Caco-2 (cell line): Measurements from ENCODE around the gene THAP4. TPM values are rescaled to one million over a fixed set of nuclear protein-coding genes. Genes with fewer than 3 reads are reported as not detected.

ENCODE experiments used
- BruUV-seq: library from RNA; stranded (reverse); fragments of 400-500 nt; replicated peaks from 2 replicates; lab custom pipeline; 2021; lab: Mats Ljungman, UMichigan
- CTCF ChIA-PET: fragments of 300-600 bp; sonication (Branson Sonifier 250); formaldehyde crosslinking; loops from one replicate; lab custom pipeline; 2022; ENCODE audit warnings: antibody characterized with exemption; lab: Charles Lee
- POLR2A ChIA-PET: fragments of 300-600 bp; sonication (Branson Sonifier 250); formaldehyde crosslinking; loops from one replicate; lab custom pipeline; 2022; ENCODE audit warnings: antibody characterized with exemption; lab: Charles Lee
- DNase-seq, 2 experiments: peaks; one replicate each; pipeline versions ENCODE4 v3.0.0 to v3.0.0-alpha.2; 2020 to 2022
- H3K27me3 ChIP-seq: replicated peaks from 2 replicates; pipeline ENCODE4 v1.6.0; 2011; ENCODE audit warnings: low read length; ENCODE audit not compliant: control insufficient read depth, insufficient read depth
- H3K36me3 ChIP-seq: 2 replicates; pipeline ENCODE4 v1.5.1; 2011; ENCODE audit warnings: low read length; ENCODE audit not compliant: control insufficient read depth, insufficient read depth
- H3K4me1 ChIP-seq: fragments of 250-450 bp; sonication (Bioruptor Pico); 2 replicates; pipeline ENCODE4 v1.5.1; 2020; ENCODE audit warnings: mild to moderate bottlenecking
- H3K4me3 ChIP-seq: 2 replicates; pipeline ENCODE4 v1.5.1; 2011; ENCODE audit warnings: low read depth, mild to moderate bottlenecking, control low read depth, low read length
- H3K9me3 ChIP-seq: fragments of 250-450 bp; sonication (Bioruptor Pico); 2 replicates; pipeline ENCODE4 v1.5.1; 2020; ENCODE audit warnings: mild to moderate bottlenecking, moderate library complexity
- H3K27ac Mint-ChIP-seq: one replicate; pipeline ENCODE4 v1.8.0; 2022; ENCODE audit warnings: mixed read lengths; ENCODE audit not compliant: unreplicated experiment
- H3K27me3 Mint-ChIP-seq: one replicate; pipeline ENCODE4 v1.8.0; 2022; ENCODE audit warnings: mixed read lengths; ENCODE audit not compliant: insufficient read depth, unreplicated experiment
- H3K36me3 Mint-ChIP-seq: one replicate; pipeline ENCODE4 v1.8.0; 2022; ENCODE audit warnings: mild to moderate bottlenecking, mixed read lengths; ENCODE audit not compliant: insufficient read depth, unreplicated experiment
- H3K4me1 Mint-ChIP-seq: one replicate; pipeline ENCODE4 v1.8.0; 2022; ENCODE audit warnings: low read depth, mixed read lengths; ENCODE audit not compliant: unreplicated experiment
- H3K4me3 Mint-ChIP-seq: one replicate; pipeline ENCODE4 v1.8.0; 2022; ENCODE audit warnings: mild to moderate bottlenecking, moderate library complexity, mixed read lengths; ENCODE audit not compliant: unreplicated experiment
- H3K9me3 Mint-ChIP-seq: one replicate; pipeline ENCODE4 v1.8.0; 2022; ENCODE audit warnings: mixed read lengths; ENCODE audit not compliant: unreplicated experiment
- CTCF ChIP-seq, 2 experiments: fragments of 200-600 bp in 1 of 2; IDR thresholded peaks; 1 replicate in 1 of 2; 2 replicates in 1 of 2; pipeline versions ENCODE4 v1.5.1 to v1.8.0; 2011 to 2022; ENCODE audit warnings: antibody characterized with exemption in 1 of 2, control low read depth in 1 of 2, inconsistent platforms in 1 of 2, low read depth in 1 of 2, low read length in 1 of 2, mild to moderate bottlenecking in 1 of 2, moderate library complexity in 1 of 2; ENCODE audit not compliant: insufficient read depth in 1 of 2, severe bottlenecking in 1 of 2, unreplicated experiment in 1 of 2
- intact Hi-C: fragments of 100-400 bp; cut with micrococcal nuclease; formaldehyde crosslinking; loops from one replicate; pipeline ENCODE4 v1.10.0; 2022; ENCODE audit not compliant: unreplicated experiment
- total RNA-seq: library from RNA; stranded (reverse); gene quantifications from 2 replicates; pipeline ENCODE4 v1.2.3, GENCODE V29; 2022

Gene THAP4
- total RNA-seq, 1 experiment from 2014 or later, result 37.2 TPM

GRCh38 chr2:241627675-241628074, 9.3 kb downstream of the THAP4 start:
- Mint-ChIP-seq H3K27ac (no peak overlapping the region), H3K27me3 (no peaks in the 10 kb centered on the region), H3K4me3 (no peak overlapping the region), H3K9me3 (no peaks in the 10 kb centered on the region), H3K4me1 (no peaks in the 10 kb centered on the region), H3K36me3 (peaks cover 24% of the 10 kb centered on the region)
- intact Hi-C loops, result no loop called here
- no TSS peak for BruUV-seq
- DNase-seq, result no peak
- ChIA-PET CTCF (no interaction called here), POLR2A (no interaction called here)
- no peak for TF ChIP-seq CTCF (IDR thresholded peaks at IDR 0.05; ENCODE audit: insufficient read depth in 1 of 2, low read depth in 1 of 2, low read length in 1 of 2, severe bottlenecking in 1 of 2, unreplicated experiment in 1 of 2)
- Histone ChIP-seq H3K36me3 (no peaks in the 10 kb centered on the region; the same call in 1 of the 2 replicates), H3K27me3 (no peaks in the 10 kb centered on the region), H3K4me1 (no peaks in the 10 kb centered on the region), H3K4me3 (no peak overlapping the region), H3K9me3 (no peaks in the 10 kb centered on the region)

- Mint-ChIP-seq H3K4me1 (no peaks in the 10 kb centered on the region), H3K36me3 (peaks cover 33% of the 10 kb centered on the region), H3K9me3 (no peaks in the 10 kb centered on the region), H3K27ac (no peak overlapping the region), H3K4me3 (no peak overlapping the region), H3K27me3 (no peaks in the 10 kb centered on the region)
- TF ChIP-seq CTCF (IDR thresholded peaks at IDR 0.05; ENCODE audit: insufficient read depth in 1 of 2, low read depth in 1 of 2, low read length in 1 of 2, severe bottlenecking in 1 of 2, unreplicated experiment in 1 of 2), result no peak
- CTCF ChIA-PET, result no interaction called here
- POLR2A ChIA-PET, result no interaction called here
- no peak for DNase-seq
- Histone ChIP-seq H3K9me3 (no peaks in the 10 kb centered on the region), H3K36me3 (no peaks in the 10 kb centered on the region), H3K4me3 (no peak overlapping the region), H3K4me1 (no peaks in the 10 kb centered on the region), H3K27me3 (no peaks in the 10 kb centered on the region)
- intact Hi-C loops, result no loop called here
- BruUV-seq, result no TSS peak
These were observed 16.6 kb downstream of the THAP4 start for GRCh38 chr2:241620419-241620769.

GRCh38 chr2:241619597-241620418, 17.1 kb downstream of the THAP4 start:
- intact Hi-C loops, result no loop called here
- no peak overlapping the region for H3K27ac Mint-ChIP-seq
- no peaks in the 10 kb centered on the region for H3K4me1 Mint-ChIP-seq
- no TSS peak for BruUV-seq
- Histone ChIP-seq H3K9me3 (no peaks in the 10 kb centered on the region), H3K27me3 (no peaks in the 10 kb centered on the region), H3K36me3 (no peaks in the 10 kb centered on the region), H3K4me1 (no peaks in the 10 kb centered on the region), H3K4me3 (no peak overlapping the region)
- ChIA-PET CTCF (no interaction called here), POLR2A (no interaction called here)
- H3K9me3 Mint-ChIP-seq, result no peaks in the 10 kb centered on the region
- DNase-seq, result no peak
- H3K27me3 Mint-ChIP-seq, result no peaks in the 10 kb centered on the region
- H3K36me3 Mint-ChIP-seq, result peaks cover 33% of the 10 kb centered on the region
- H3K4me3 Mint-ChIP-seq, result no peak overlapping the region
- no peak for TF ChIP-seq CTCF (IDR thresholded peaks at IDR 0.05; ENCODE audit: insufficient read depth in 1 of 2, low read depth in 1 of 2, low read length in 1 of 2, severe bottlenecking in 1 of 2, unreplicated experiment in 1 of 2)
